Breast epithelium (tissue), 4 donors: Measurements from ENCODE around the gene NT5DC1. TPM values are rescaled to one million over a fixed set of nuclear protein-coding genes. Genes with fewer than 3 reads are reported as not detected.

Experiments used
- DNase-seq, 2 donors: peaks; one replicate each; pipeline ENCODE4 v3.0.0-alpha.2; 2019; ENCODE audit warnings: low spot score in 2 of 2
- H3K27ac ChIP-seq, 2 donors: fragments of 200-600 bp; sonication (generic) in 1 of 2; one replicate each; pipeline ENCODE4 v1.5.1; 2016 to 2019; ENCODE audit warnings: mild to moderate bottlenecking in 1 of 2
- H3K27me3 ChIP-seq, 2 donors: fragments of 200-600 bp; sonication (generic) in 1 of 2; one replicate each; pipeline versions ENCODE4 v1.5.1 to v1.6.0; 2017 to 2019; ENCODE audit warnings: control low read depth in 1 of 2, mild to moderate bottlenecking in 1 of 2
- H3K36me3 ChIP-seq: fragments of 200-600 bp; one replicate; pipeline ENCODE4 v1.5.1; 2019
- H3K4me1 ChIP-seq, 2 donors: fragments of 200-600 bp; sonication (generic); one replicate each; pipeline ENCODE4 v1.5.1; 2016 to 2019; ENCODE audit warnings: control low read depth in 1 of 2
- H3K4me3 ChIP-seq, 3 donors: fragments of 200-600 bp; sonication (generic); 1 replicate in 2 of 3; 2 replicates in 1 of 3; pipeline ENCODE4 v1.5.1; 2016 to 2019; ENCODE audit warnings: mild to moderate bottlenecking in 3 of 3, moderate library complexity in 2 of 3
- H3K9me3 ChIP-seq, 2 donors: fragments of 200-600 bp; sonication (generic) in 1 of 2; one replicate each; pipeline ENCODE4 v1.5.1; 2016 to 2019; ENCODE audit warnings: control low read depth in 1 of 2
- CTCF ChIP-seq, 3 donors: fragments of 450-650 bp; IDR thresholded peaks; one replicate each; pipeline ENCODE4 v1.5.1; 2016 to 2017; ENCODE audit warnings: antibody characterized with exemption in 3 of 3, mild to moderate bottlenecking in 3 of 3, moderate library complexity in 3 of 3
- POLR2A ChIP-seq: fragments of 450-650 bp; IDR thresholded peaks from one replicate; pipeline ENCODE4 v1.6.1; 2016; ENCODE audit warnings: antibody characterized with exemption, mild to moderate bottlenecking, moderate library complexity
- POLR2AphosphoS5 ChIP-seq, 3 donors: sonication (generic); formaldehyde crosslinking; IDR thresholded peaks; one replicate each; pipeline ENCODE4 v1.6.1; 2017; ENCODE audit warnings: antibody characterized with exemption in 3 of 3
- intact Hi-C: fragments of 100-400 bp; cut with DNase I; formaldehyde crosslinking; loops from one replicate; pipeline ENCODE4 v1.15.1; 2023; ENCODE audit warnings: low total_unique reads
- total RNA-seq, 3 donors: library from RNA; depleted of rRNA; stranded (reverse); fragments of >200 nt; gene quantifications; one replicate each; pipeline ENCODE4 v1.1.0, GENCODE V29; 2016

NT5DC1 gene
- total RNA-seq, 3 donors from 2014 or later = 11.2 to 13.3 (median 11.8) TPM

DNA sequence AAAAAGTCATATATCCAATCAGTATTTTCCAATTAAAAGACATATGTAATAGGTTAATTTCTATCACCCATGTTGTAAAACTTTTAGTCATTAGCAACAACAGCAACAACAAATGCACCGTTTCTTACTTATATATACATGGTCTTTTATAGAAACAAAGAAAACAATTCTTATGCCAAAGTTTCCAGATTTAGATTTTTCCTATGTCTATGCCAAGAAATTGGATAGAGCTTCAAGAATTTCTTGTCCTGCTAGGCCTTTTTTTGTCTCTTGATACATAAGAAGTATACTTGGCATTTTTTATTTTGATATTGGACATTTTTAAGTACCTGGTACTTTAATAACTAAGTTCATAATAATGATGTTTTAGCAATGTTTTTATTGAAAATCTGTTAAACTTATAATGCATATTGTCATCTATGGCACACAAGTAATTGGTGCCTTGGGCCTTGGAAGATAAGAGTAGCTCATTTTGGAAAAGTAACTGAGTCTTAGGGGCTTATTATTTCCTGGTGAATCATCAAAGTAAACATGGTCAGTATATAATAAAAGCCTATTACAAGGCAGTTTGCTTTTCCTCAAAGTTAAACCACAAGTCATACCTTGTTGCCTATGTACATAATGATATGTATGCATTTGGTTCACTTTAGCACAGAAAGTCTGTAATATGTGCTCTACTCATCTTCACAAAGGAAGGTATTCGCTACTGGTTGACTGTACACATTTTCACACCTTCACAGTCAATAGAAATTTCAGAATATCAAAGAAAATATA lies 29.9 kb upstream of the NT5DC1 start:
- Histone ChIP-seq H3K9me3 (no peaks in the 10 kb centered on the region), H3K4me1 (no peaks in the 10 kb centered on the region), H3K4me3 (no peak overlapping the region), H3K27ac (no peak overlapping the region), H3K36me3 (no peaks in the 10 kb centered on the region), H3K27me3 (no peaks in the 10 kb centered on the region)
- intact Hi-C loops = no loop called here
- TF ChIP-seq POLR2A (no peak), CTCF (IDR thresholded peaks at IDR 0.05) (no peak), POLR2AphosphoS5 (IDR thresholded peaks at IDR 0.05) (no peak)
- DNase-seq = no peak

- Histone ChIP-seq H3K4me1 (no peaks in the 10 kb centered on the region), H3K4me3 (no peak overlapping the region), H3K36me3 (no peaks in the 10 kb centered on the region), H3K27me3 (no peaks in the 10 kb centered on the region), H3K9me3 (no peaks in the 10 kb centered on the region), H3K27ac (no peak overlapping the region)
- intact Hi-C loops = no loop called here
- TF ChIP-seq POLR2A = no peak
- TF ChIP-seq POLR2AphosphoS5 (IDR thresholded peaks at IDR 0.05) = no peak
- TF ChIP-seq CTCF (IDR thresholded peaks at IDR 0.05) = no peak
- no peak for DNase-seq
These were observed 28.3 kb upstream of the NT5DC1 start for GRCh38 chr6:116072368-116072767.

- no peak for TF ChIP-seq CTCF (IDR thresholded peaks at IDR 0.05)
- TF ChIP-seq POLR2AphosphoS5 (IDR thresholded peaks at IDR 0.05) = no peak
- TF ChIP-seq POLR2A = no peak
- no peaks in the 10 kb centered on the region for H3K9me3 ChIP-seq
- intact Hi-C loops = no loop called here
- H3K4me3 ChIP-seq = no peak overlapping the region
- H3K4me1 ChIP-seq = no peaks in the 10 kb centered on the region
- H3K27ac ChIP-seq = no peak overlapping the region
- no peak for DNase-seq
- no peaks in the 10 kb centered on the region for H3K36me3 ChIP-seq
- no peaks in the 10 kb centered on the region for H3K27me3 ChIP-seq
These were observed 26.8 kb upstream of the NT5DC1 start for GRCh38 chr6:116073765-116074440.

- no peak overlapping the region for H3K27ac ChIP-seq
- TF ChIP-seq CTCF (IDR thresholded peaks at IDR 0.05) (no peak), POLR2AphosphoS5 (IDR thresholded peaks at IDR 0.05) (no peak), POLR2A (no peak)
- intact Hi-C loops = no loop called here
- no peaks in the 10 kb centered on the region for H3K4me1 ChIP-seq
- H3K9me3 ChIP-seq = no peaks in the 10 kb centered on the region
- DNase-seq = no peak
- no peaks in the 10 kb centered on the region for H3K36me3 ChIP-seq
- H3K27me3 ChIP-seq = no peaks in the 10 kb centered on the region
- H3K4me3 ChIP-seq = no peak overlapping the region
These were observed 25.8 kb upstream of the NT5DC1 start for GRCh38 chr6:116074732-116075390.

GRCh38 chr6:116078522-116078921 lies 22.1 kb upstream of the NT5DC1 start:
- DNase-seq = no peak
- H3K36me3 ChIP-seq = no peaks in the 10 kb centered on the region
- no peaks in the 10 kb centered on the region for H3K4me1 ChIP-seq
- TF ChIP-seq POLR2A (no peak), CTCF (IDR thresholded peaks at IDR 0.05) (no peak), POLR2AphosphoS5 (IDR thresholded peaks at IDR 0.05) (no peak)
- no peaks in the 10 kb centered on the region for H3K9me3 ChIP-seq
- intact Hi-C loops = no loop called here
- H3K27ac ChIP-seq = no peak overlapping the region
- H3K27me3 ChIP-seq = no peaks in the 10 kb centered on the region
- no peak overlapping the region for H3K4me3 ChIP-seq
